Tibial nerve (tissue), 4 donors: ENCODE results near the gene SPRR2B. TPM values are rescaled to one million over a fixed set of nuclear protein-coding genes. Genes with fewer than 3 reads are reported as not detected.
"Not testable (repeated sequence)": the region's sequence is repeated elsewhere in the genome, so short reads cannot be mapped to it uniquely, and the experiment has no call there.

ENCODE experiments used
- DNase-seq, 2 donors: peaks; one replicate each; pipeline ENCODE4 v3.0.0-alpha.2; 2019; ENCODE audit warnings: low spot score in 2 of 2
- H3K27ac ChIP-seq, 4 donors: fragments of 200-600 bp; sonication (generic) in 3 of 4; one replicate each; pipeline ENCODE4 v1.5.1; 2017 to 2019; ENCODE audit warnings: mild to moderate bottlenecking in 1 of 4
- H3K27me3 ChIP-seq, 2 donors: fragments of 200-600 bp; sonication (generic) in 1 of 2; one replicate each; pipeline versions ENCODE4 v1.5.1 to v1.6.0; 2017 to 2019
- H3K36me3 ChIP-seq, 3 donors: fragments of 200-600 bp; sonication (generic); one replicate each; pipeline ENCODE4 v1.5.1; 2018 to 2019
- H3K4me1 ChIP-seq, 4 donors: fragments of 200-600 bp; sonication (generic) in 3 of 4; one replicate each; pipeline ENCODE4 v1.5.1; 2017 to 2019
- H3K4me3 ChIP-seq, 4 donors: fragments of 200-600 bp; sonication (generic) in 3 of 4; one replicate each; pipeline ENCODE4 v1.5.1; 2017 to 2019; ENCODE audit warnings: mild to moderate bottlenecking in 1 of 4, moderate library complexity in 1 of 4
- H3K9me3 ChIP-seq, 4 donors: fragments of 200-600 bp; sonication (generic) in 3 of 4; one replicate each; pipeline ENCODE4 v1.5.1; 2017 to 2019
- CTCF ChIP-seq, 5 experiments: fragments of 200-600 bp in 3 of 5; fragments of 450-650 bp in 2 of 5; sonication (generic) in 3 of 5; IDR thresholded peaks; one replicate each; pipeline ENCODE4 v1.5.1; 2016 to 2019; ENCODE audit warnings: antibody characterized with exemption in 5 of 5, mild to moderate bottlenecking in 3 of 5, moderate library complexity in 2 of 5
- EP300 ChIP-seq, 2 donors: sonication (generic); formaldehyde crosslinking; IDR thresholded peaks; one replicate each; pipeline ENCODE4 v1.6.1; 2017; ENCODE audit warnings: antibody characterized with exemption in 2 of 2, mild to moderate bottlenecking in 1 of 2
- POLR2A ChIP-seq, 2 donors: fragments of 450-650 bp; IDR thresholded peaks; one replicate each; pipeline ENCODE4 v1.6.1; 2017; ENCODE audit warnings: antibody characterized with exemption in 2 of 2, mild to moderate bottlenecking in 2 of 2, moderate library complexity in 2 of 2
- WGBS, 2 donors: methylation state at CpG; one replicate each; pipeline ENCODE4 v1.1.5; 2018; 5-methylcytosine and 5-hydroxymethylcytosine counted together
- total RNA-seq, 4 donors: library from RNA; depleted of rRNA; stranded (reverse); fragments of >200 nt; gene quantifications; one replicate each; pipeline ENCODE4 v1.1.0, GENCODE V29; 2016

Gene SPRR2B
- total RNA-seq, result not detected

- H3K27ac ChIP-seq, result no peak within 1 kb of the TSS
- no peaks in the 10 kb centered on the region for H3K9me3 ChIP-seq
- no peak for DNase-seq
- no peaks in the 10 kb centered on the region for H3K27me3 ChIP-seq
- no peak within 1 kb of the TSS for H3K4me3 ChIP-seq
- no peak for TF ChIP-seq EP300 (IDR thresholded peaks at IDR 0.05)
- no peak for TF ChIP-seq POLR2A (IDR thresholded peaks at IDR 0.05)
- TF ChIP-seq CTCF (IDR thresholded peaks at IDR 0.05), result no peak
- no peaks in the 10 kb centered on the region for H3K36me3 ChIP-seq
- H3K4me1 ChIP-seq, result no peaks in the 10 kb centered on the region
- WGBS, 2 donors, result 85 to 89% methylated on average over 2 of the region's 2 CpGs
These were observed at the start of gene SPRR2B for GRCh38 chr1:153071511-153071910. TSS of gene SPRR2B (minus strand) at chr1:153071611. CDS start at chr1:153070839, 772 bp downstream.

GRCh38 chr1:153120945-153121344 is 49.5 kb upstream of the SPRR2B start:
- Histone ChIP-seq H3K27me3 (no peaks in the 10 kb centered on the region), H3K4me1 (no peaks in the 10 kb centered on the region), H3K4me3 (no peak overlapping the region), H3K27ac (no peak overlapping the region), H3K9me3 (peaks cover 0 to 22% (median 4%) of the 10 kb centered on the region in 4 donors), H3K36me3 (no peaks in the 10 kb centered on the region)
- TF ChIP-seq POLR2A (IDR thresholded peaks at IDR 0.05), result no peak
- TF ChIP-seq CTCF (IDR thresholded peaks at IDR 0.05), result no peak
- no peak for TF ChIP-seq EP300 (IDR thresholded peaks at IDR 0.05)
- DNase-seq, result no peak

GRCh38 chr1:153119491-153119971 is 48.1 kb upstream of the SPRR2B start:
- H3K9me3 ChIP-seq, result peaks cover 0 to 8% (median 0%) of the 10 kb centered on the region in 4 donors
- no peak overlapping the region for H3K4me3 ChIP-seq
- 62 to 64% methylated on average over 3 of the region's 3 CpGs for WGBS, 2 donors
- no peaks in the 10 kb centered on the region for H3K4me1 ChIP-seq
- DNase-seq, result no peak
- TF ChIP-seq CTCF (IDR thresholded peaks at IDR 0.05) (no peak), POLR2A (IDR thresholded peaks at IDR 0.05) (no peak), EP300 (IDR thresholded peaks at IDR 0.05) (no peak)
- H3K27ac ChIP-seq, result no peak overlapping the region
- no peaks in the 10 kb centered on the region for H3K36me3 ChIP-seq
- H3K27me3 ChIP-seq, result no peaks in the 10 kb centered on the region

GRCh38 chr1:153115264-153115663 is 43.9 kb upstream of the SPRR2B start:
- DNase-seq, H3K36me3 ChIP-seq, H3K27me3 ChIP-seq: not testable (repeated sequence)

GRCh38 chr1:153113416-153113815 is 42.0 kb upstream of the SPRR2B start, which contains the start of gene SPRR2F:
TSS of gene SPRR2F (minus strand) at chr1:153113516. CDS start at chr1:153112733, 783 bp downstream.
- Histone ChIP-seq H3K9me3 (no peaks in the 10 kb centered on the region), H3K4me3 (no peak within 1 kb of the TSS), H3K4me1 (no peaks in the 10 kb centered on the region), H3K27me3 (no peaks in the 10 kb centered on the region), H3K27ac (no peak within 1 kb of the TSS), H3K36me3 (no peaks in the 10 kb centered on the region)
- no peak for DNase-seq
- no peak for TF ChIP-seq CTCF (IDR thresholded peaks at IDR 0.05)
- no peak for TF ChIP-seq POLR2A (IDR thresholded peaks at IDR 0.05)
- TF ChIP-seq EP300 (IDR thresholded peaks at IDR 0.05), result no peak
- 75 to 79% methylated on average over 3 of the region's 3 CpGs for WGBS, 2 donors

More at GRCh38 chr1:153115264-153115663, 43.9 kb upstream of the SPRR2B start:
- H3K9me3 ChIP-seq, H3K27ac ChIP-seq, H3K4me1 ChIP-seq, H3K4me3 ChIP-seq: not testable (repeated sequence)

GRCh38 chr1:153112454-153112853 is 41.0 kb upstream of the SPRR2B start:
- H3K27me3 ChIP-seq, DNase-seq, H3K27ac ChIP-seq, H3K9me3 ChIP-seq, H3K4me3 ChIP-seq, H3K36me3 ChIP-seq, H3K4me1 ChIP-seq: not testable (repeated sequence)
- 73 to 79% methylated on average over 5 of the region's 5 CpGs for WGBS, 2 donors
